GM18499 (cell line): ENCODE data around the gene FAM177B.

ENCODE experiments used
- ATAC-seq: cut with Tn5 transposase; IDR thresholded peaks from one replicate; pipeline ENCODE4 v1.9.1; 2021; ENCODE audit warnings: moderate number of reproducible peaks; ENCODE audit not compliant: insufficient read depth, unreplicated experiment

FAM177B gene

GRCh38 chr1:222736972-222737371 lies at the start of gene FAM177B:
Gene FAM177B (plus strand): TSS chr1:222737202. CDS start chr1:222746546, 9,344 bp downstream.
- no peak for ATAC-seq

DNA sequence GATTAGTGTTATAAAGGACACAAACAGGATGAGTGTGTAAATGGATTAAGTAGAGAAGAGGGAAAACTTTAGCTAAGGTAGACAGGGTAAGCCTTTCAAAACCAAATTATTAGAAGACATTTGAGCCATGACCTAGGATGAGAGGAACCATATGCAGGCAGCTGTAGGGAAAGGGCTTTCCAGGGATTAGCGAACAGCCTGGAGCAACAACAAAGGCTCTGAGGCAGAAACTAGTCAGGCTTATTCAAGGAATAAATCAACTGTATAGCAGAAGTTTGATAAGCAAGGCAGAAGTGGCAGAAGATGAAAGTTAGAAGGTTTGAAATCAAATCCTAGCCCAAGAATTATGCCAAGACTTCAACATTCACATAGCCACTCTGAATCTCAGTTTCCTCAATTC lies 46.0 kb upstream of the FAM177B start:
- no peak for ATAC-seq

DNA sequence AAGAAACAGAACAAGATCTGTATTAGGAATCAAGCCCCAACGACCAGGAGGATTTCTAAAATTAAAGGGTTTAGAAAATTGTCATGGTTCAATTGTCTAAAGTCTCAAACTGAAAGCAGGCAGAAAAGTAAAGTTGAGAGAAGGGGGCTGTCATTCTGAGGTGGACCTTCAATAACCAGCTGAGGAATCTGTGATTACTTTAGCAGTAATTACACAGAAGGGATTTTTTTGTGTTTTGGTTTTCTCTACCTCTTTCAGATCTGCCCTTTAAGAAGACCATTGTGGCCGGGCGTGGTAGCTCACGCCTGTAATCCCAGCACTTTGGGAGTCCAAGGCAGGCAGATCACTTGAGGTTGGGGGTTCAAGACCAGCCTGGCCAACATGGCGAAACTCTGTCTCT lies 42.1 kb upstream of the FAM177B start:
- no peak for ATAC-seq

DNA sequence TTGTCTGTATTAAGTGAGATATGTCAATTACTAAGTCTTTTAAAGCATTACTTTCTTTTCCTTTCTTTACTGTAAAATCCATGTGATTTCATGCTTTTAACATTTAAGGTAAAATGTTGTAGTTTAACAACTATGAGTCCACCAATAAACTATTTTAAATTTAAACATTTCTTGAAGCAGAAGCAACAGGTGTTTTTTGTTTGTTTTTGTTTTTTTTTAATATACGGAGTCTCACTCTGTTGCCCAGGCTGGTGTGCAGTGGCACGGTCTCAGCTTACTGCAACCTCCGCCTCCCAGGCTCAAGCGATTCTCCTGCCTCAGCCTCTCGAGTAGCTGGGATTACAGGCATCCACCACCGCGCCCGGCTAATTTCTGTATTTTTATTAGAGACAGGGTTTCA lies 40.3 kb upstream of the FAM177B start:
- no peak for ATAC-seq

DNA sequence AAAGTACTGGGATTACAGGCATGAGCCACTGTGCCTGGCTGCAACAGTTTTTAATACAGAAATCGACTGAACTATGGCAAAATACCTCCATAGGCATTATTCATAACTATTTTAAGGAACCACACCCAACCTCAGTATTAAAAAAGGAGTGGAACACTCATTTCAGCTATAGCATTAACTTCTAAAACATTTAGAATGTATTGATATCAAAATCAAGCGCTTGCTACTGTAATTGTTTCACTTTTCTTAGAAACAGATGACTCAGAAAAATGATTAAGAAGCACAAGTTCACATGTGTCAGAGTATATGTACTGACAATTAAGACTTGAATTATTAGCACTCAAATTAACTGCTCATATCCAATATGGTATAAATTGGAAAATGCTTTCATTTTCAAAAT lies 39.8 kb upstream of the FAM177B start:
- no peak for ATAC-seq

GRCh38 chr1:222697826-222698225 lies 39.2 kb upstream of the FAM177B start:
- ATAC-seq, result no peak

- ATAC-seq, result no peak
Measured at GRCh38 chr1:222702210-222702609, 34.8 kb upstream of the FAM177B start.

DNA sequence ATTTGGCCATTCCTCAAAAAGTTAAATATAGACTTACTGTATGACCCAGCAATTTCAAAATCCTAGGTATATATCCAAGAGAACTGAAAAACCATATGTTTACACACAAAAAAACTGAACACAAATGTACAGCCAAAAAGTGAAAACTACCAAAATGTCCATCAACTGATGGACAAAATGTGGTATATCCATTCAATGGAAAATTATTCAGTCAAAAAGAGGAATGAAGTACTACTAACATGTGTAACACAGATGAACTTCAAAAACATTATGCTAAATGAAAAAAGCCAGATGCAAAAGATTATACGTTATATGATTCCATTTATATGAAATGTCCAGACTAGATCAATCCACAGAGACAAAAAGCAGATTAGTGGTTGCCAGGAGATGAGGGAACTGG lies 32.7 kb upstream of the FAM177B start:
- no peak for ATAC-seq

GRCh38 chr1:222706815-222707214 lies 30.2 kb upstream of the FAM177B start:
- ATAC-seq, result no peak

DNA sequence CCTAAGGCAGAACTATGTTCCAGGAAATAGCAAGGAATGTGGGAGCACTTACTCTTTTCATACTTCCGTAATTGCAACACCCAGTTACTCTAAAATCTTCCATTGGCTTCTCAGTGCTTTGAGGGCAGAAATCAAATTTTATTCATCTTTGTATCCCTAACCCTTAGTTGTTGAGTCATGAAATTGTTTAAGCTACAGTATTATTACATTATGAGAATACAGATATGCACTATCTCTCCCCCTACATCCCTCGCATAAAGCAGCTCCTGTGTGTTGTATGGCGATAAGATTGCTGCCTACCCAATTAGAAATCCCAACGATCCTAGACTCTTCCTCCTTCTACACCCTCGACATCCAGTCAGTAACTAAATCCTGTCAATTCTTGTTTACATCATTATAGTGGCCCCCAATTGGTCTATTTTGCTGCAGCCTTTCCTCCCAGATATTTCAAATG lies 27.3 kb upstream of the FAM177B start:
- ATAC-seq, result no peak

DNA sequence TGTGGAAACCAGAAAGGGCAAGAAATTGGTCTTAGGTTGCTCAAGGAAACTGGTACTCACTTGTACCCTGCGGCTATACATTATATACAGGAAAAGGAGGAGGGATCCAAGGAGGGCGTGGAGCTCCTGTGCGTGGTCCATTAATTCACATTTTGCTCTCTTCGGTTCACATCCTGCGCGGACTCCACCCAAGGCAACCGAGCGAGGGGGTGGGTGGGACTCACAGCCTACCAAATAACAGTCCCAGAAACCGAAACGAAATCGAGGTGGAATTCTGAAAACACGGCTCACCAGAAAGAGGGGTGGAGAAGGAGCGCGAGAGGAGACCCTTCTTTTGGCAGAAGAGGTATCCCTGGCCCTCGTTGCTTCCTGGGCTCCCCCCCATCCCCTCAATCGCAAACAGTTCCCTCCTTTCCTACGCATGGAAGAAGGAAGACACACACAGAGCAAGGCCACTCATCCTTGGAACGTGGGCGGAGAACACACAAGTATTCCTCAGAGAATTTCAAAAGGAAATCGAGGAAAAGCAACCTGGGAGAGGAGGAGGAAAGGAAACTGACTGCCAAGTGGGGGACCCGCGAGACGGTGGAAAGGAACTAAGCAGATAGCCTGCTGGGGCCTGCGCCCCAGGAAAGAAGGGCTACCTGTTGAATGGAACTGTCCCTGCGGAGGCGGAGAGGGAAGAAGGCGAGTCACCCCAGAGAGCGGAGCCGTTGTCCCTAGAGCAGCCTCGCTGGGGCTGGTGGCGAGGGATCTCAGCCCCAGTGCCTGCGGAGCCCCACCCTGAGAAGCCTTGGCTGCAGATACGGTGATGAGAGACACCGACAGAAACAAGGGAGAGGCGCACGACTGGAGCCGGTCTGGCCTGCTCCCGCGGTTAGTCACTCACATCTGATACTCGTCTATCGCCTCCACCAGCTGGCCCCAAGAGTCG lies 25.4 kb upstream of the FAM177B start:
- peak; percentile 15 for ATAC-seq

GRCh38 chr1:222712253-222713090 lies 24.5 kb upstream of the FAM177B start, which contains the start of the genes AIDA and BROX:
Gene AIDA (minus strand): TSS chr1:222712491. CDS start chr1:222712317, 174 bp downstream.
Gene BROX (plus strand): TSS chr1:222712564. CDS start chr1:222715700, 3,136 bp downstream.
- peak; percentile 61 for ATAC-seq

DNA sequence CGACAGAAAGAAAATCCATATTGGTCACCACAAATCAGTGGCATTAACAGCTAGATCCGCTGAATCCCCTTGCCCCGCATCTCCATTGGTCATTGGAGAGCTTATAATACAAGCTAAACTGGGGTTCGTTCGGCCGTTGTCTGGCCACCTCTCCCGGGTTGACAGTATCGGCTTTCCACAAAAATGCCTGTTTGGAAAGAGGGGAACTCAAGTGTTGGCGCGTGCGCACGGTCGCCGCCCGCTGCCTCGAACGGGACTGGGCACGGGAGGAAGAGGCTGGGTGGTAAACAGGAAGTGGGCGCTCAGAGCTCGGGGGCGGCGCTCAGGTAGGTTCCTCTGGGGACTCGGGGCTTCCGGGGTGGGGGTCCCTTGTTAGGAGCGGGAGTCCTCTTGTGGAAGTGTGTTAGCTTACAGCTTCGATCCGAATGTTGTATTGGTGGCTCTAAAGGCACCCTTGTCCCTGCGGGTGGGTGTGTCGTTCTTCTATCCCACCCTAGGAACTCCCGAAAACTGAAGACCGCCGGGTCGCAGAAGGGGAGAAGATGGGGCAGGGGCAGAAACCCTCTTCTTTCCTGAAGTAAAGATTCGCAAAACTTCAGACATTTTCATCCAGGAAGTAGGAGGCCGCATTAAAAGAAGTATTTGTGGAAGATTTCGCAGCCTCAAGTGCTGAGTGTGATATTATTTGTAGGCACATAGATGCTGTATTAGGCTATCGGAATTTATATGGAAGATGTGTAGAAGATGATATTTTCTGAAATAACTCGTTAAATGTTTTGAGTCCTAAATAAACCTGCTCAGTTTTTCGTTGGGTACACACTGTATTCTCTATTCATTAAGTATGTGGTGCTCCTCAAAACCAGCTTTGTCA lies 23.7 kb upstream of the FAM177B start:
- no peak for ATAC-seq

- ATAC-seq, result no peak
Measured at GRCh38 chr1:222716393-222716792, 20.6 kb upstream of the FAM177B start.

- no peak for ATAC-seq
Measured at GRCh38 chr1:222728746-222729145, 8.3 kb upstream of the FAM177B start.

DNA sequence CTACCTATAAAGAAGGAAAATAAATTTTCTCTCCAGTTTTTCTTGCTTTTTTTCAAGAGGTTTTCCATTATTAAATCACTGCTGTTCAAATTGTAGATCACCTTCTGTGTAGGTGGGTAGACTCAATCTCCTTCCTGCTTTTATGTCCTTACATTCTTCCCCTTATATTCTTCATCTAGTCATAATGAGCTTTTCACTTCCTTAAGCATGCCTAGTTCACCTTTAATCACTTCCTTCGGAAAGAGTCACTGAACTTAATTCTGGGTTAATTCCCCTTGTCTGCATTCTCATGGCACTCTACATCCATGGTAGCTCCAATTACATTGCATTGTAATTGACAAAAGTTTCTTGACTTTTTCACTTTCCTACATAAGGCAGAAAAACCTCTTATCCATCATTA lies 6.1 kb upstream of the FAM177B start:
- ATAC-seq, result no peak

- peak; percentile 96 for ATAC-seq
Measured at GRCh38 chr1:222732216-222733159, 4.5 kb upstream of the FAM177B start.

DNA sequence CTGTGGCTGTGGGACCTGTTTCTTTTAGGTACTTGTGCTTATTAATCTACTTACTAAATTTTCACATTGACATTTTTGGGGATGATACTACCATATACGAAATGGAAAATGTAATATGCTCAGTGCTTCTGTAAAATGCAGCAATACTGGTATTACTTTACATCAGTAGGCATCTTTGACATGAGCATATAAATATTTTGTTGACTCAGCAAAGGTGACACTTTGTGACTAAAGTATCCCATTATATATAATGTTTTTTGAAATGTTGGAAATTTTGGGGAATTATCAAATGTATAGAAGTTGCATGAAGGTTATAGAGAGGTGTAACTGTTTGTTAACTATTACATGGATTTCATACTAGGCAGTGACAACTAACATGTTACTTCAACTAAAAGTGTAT lies 2.3 kb upstream of the FAM177B start:
- ATAC-seq, result no peak

GRCh38 chr1:222736470-222736869 lies 532 bp upstream of the FAM177B start:
- no peak for ATAC-seq
